GM12873 (cell line): ENCODE data around the gene CUEDC1.

ENCODE experiments used
- TF ChIP-seq, protein P1 (sequence below): IDR thresholded peaks from 2 replicates; pipeline ENCODE4 v1.5.1; 2012; ENCODE audit warnings: low read depth, mild to moderate bottlenecking, moderate library complexity, low read length, control low read depth; ENCODE audit not compliant: insufficient read depth; ENCODE audit errors: missing control alignments

The CUEDC1 gene

DNA sequence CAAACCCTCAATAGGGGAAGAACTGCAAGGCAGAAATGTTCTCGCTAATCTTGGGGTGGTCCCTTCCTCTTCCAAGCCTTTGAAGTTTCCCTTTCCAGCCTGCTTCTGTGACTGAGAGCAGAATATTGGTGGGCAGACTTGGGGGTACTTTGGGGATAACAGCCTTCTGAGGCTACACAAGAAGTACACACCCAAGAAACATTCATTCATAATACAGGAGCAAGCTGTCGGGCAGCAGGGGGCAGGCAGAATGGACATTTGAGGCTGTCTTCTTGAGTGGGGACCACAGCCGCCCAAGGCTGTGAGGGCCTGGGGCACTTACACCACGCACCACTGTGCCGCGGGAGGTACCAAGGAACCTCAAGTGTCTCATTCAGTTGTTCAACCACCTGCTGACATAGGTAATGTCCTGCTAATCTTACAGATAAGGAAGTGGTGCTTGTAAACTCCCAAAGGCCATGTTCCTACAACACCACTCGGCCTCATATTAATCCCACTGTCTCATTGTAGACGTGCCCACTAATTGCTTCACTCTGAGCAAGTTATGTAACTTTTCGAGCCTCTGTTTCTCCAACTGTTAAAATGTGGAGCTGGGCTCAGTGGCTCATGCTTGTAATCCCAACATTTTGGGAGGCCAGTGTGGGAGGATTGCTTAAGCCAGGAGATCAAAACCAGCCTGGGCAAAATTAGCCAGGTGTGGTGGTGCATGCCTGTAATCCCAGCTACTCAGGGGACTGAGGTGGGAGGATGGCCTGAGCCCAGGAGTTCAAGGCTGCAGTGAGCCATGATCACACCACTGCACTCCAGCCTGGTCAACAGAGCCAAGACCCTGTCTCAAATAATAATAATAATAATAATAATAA lies 102.9 kb downstream of the CUEDC1 start:
- TF ChIP-seq, protein P1, sequence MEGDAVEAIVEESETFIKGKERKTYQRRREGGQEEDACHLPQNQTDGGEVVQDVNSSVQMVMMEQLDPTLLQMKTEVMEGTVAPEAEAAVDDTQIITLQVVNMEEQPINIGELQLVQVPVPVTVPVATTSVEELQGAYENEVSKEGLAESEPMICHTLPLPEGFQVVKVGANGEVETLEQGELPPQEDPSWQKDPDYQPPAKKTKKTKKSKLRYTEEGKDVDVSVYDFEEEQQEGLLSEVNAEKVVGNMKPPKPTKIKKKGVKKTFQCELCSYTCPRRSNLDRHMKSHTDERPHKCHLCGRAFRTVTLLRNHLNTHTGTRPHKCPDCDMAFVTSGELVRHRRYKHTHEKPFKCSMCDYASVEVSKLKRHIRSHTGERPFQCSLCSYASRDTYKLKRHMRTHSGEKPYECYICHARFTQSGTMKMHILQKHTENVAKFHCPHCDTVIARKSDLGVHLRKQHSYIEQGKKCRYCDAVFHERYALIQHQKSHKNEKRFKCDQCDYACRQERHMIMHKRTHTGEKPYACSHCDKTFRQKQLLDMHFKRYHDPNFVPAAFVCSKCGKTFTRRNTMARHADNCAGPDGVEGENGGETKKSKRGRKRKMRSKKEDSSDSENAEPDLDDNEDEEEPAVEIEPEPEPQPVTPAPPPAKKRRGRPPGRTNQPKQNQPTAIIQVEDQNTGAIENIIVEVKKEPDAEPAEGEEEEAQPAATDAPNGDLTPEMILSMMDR, result no peak

DNA sequence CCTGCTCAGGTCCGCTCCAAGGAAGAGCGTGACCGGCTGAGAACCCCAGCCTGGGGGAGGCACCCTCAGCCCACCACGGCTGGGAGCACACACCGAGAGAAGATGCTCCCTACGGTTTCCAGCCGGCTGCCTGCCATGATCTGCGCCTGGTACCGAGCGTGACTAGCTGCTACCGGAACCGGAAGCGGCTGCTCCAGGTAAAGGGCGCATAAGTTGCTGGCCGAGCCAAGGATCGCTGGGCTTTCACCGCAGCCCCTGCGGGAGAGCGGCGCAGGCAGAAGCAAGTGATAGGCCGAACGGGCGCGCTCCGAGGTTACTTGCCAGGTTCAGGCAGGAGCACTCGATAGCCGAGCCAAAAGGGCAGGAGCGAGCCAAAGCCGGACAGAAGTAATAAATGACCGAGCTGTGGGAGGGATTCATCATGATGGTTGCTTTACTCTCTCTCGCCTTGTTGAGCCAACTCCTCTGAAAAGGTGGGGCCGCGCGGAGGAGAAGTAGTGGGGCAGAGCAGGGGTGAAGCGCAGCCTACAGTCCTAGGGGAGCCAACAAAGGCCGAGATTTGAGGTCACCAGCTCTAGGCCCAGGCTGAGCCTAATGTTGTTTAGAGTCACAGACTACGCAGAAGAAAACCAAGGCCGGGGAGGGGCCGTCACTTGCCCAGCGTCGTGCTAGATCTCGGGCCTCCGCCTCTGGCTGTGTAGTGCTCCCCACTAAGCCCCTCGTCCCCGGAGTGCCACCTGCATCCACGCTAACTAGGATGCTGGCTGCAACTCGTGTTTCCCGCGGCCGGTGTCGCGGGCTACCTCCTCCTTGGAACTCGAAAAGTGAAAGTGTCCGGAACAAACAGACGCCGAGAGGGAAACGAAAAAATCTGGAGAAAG lies 105.1 kb downstream of the CUEDC1 start, which contains the start of gene MRPS23:
TSS of gene MRPS23 (minus strand) at position 171 of the 881 bp plus-strand sequence. CDS start at position 137, 34 bp downstream.
- TF ChIP-seq, protein P1, result no peak

DNA sequence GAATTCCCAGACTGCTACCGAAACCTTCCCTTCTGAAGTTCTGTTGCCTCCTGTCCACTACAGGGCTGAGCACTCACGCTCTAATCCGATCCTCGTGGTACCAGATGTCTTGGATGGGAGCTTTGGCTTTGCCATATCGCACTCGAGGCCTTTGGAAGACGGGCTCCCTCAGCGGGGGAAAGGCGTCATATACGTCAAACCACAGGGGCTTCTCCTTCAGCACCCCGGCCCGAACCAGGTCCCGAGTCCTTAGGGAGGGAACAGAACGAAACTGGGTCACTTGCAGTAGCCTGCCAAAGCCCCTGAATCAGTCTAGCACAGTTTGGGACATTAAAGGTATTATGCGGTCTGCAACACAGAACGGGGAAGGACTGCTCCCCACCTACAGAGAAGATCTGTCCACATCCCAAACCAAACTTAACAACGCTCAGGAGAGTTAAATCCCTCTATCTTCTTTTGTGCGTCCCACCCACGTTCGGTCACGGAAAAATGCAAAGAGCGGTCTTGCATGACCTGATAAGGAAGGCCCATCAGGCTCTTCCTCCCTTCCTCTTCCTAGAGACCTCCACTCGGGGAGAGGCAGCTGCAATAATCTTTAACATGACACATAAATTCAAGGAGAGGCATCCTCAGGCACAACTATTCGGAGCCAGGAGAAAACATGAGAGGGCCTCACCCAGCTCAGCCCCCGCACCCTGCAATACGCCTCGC lies 105.9 kb downstream of the CUEDC1 start:
- TF ChIP-seq, protein P1, result no peak

DNA sequence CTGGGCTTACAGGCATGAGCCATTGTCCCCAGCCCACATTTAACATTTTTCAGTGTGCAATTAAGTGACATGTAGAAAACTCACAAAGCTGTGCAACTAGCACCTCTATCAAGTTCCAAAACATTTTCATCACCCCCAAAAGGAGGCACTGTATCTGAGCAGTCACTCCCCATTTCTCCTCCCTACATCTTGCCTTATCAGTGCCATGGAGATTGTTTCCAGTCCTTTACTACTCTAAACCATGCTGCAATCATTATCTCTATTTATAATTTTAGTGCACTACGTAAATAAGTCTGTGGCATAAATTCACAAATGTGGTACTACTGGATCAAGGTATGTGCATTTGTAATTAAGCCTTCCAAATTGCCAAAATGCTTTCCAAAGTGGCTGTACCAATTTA lies 112.9 kb downstream of the CUEDC1 start:
- TF ChIP-seq, protein P1, result no peak

DNA sequence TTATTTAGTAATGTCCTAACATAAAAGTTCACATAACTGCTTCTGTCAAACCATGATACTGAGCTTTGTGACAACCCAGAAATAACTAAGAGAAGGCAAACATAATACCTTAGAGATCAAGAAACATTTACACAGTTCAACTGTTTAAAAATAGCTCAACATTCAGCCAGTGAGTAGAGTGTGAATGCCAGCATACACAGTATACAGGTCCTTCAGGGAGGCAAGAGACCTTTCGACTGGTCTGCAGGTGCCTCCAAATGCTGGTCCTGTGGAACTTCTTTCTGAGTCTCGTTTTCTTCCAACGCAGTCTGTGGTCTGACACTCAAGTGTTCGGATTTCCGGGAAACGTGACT lies 115.7 kb downstream of the CUEDC1 start:
- TF ChIP-seq, protein P1, result no peak

DNA sequence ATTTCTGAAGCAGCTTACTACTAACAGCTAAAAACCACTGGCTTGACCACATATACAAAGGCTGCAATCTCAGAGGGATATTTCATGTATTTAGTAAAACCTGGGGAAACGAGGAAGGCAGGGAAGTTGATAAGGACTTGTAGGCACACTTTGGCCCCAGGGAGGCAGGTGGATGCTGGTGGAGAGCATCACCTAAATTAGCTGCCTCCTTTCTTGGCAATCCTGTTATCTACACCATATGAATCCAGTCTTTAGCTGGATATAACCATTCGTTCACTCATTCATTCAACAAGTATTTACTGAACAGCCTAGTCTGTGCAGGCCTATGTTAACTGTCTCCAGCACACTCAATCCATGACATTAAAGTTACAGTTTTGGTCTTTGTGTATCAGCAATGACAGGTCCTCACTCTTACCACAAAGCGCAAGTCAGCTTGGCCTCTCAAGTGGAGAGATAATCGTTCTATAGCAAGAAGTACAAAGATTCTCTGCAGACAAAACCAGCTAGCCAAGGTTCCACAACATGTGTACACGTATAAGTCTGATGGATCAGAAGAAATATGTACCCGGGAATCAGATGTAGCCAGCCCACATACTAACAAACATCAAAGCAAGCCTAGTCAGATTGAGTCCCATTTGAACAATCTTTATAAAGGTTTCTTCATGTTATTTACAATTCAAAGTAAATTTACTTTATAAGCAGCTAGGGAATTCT lies 116.2 kb downstream of the CUEDC1 start:
- TF ChIP-seq, protein P1, result no peak
